Fibroblast of villous mesenchyme (primary cell): Measurements from ENCODE around the gene NIPAL3. TPM values are rescaled to one million over a fixed set of nuclear protein-coding genes. Genes with fewer than 3 reads are reported as not detected.
"Not testable (repeated sequence)": the region's sequence is repeated elsewhere in the genome, so short reads cannot be mapped to it uniquely, and the experiment has no call there.

Experiments
- DNase-seq: peaks from one replicate; pipeline ENCODE4 v3.0.0-alpha.2; 2010; ENCODE audit warnings: low read depth
- H3K4me3 ChIP-seq: 2 replicates; pipeline ENCODE4 v1.5.1; 2011; ENCODE audit warnings: low read depth, mild to moderate bottlenecking, low read length
- total RNA-seq: library from RNA; depleted of rRNA; stranded (reverse); fragments of >200 nt; gene quantifications from 2 replicates; pipeline ENCODE4 v1.2.3, GENCODE V29; 2012
- TF ChIP-seq, protein P1 (sequence below): IDR thresholded peaks from 2 replicates; pipeline ENCODE4 v1.5.1; 2012; ENCODE audit warnings: low read depth, mild to moderate bottlenecking, low read length; ENCODE audit not compliant: insufficient read depth

NIPAL3 gene
- total RNA-seq, 1 donor: 81.2 TPM

GRCh38 chr1:24484199-24484598 is 68.6 kb downstream of the NIPAL3 start:
- TF ChIP-seq, protein P1, sequence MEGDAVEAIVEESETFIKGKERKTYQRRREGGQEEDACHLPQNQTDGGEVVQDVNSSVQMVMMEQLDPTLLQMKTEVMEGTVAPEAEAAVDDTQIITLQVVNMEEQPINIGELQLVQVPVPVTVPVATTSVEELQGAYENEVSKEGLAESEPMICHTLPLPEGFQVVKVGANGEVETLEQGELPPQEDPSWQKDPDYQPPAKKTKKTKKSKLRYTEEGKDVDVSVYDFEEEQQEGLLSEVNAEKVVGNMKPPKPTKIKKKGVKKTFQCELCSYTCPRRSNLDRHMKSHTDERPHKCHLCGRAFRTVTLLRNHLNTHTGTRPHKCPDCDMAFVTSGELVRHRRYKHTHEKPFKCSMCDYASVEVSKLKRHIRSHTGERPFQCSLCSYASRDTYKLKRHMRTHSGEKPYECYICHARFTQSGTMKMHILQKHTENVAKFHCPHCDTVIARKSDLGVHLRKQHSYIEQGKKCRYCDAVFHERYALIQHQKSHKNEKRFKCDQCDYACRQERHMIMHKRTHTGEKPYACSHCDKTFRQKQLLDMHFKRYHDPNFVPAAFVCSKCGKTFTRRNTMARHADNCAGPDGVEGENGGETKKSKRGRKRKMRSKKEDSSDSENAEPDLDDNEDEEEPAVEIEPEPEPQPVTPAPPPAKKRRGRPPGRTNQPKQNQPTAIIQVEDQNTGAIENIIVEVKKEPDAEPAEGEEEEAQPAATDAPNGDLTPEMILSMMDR: no peak
- DNase-seq: no peak
- H3K4me3 ChIP-seq: no peak overlapping the region

DNA sequence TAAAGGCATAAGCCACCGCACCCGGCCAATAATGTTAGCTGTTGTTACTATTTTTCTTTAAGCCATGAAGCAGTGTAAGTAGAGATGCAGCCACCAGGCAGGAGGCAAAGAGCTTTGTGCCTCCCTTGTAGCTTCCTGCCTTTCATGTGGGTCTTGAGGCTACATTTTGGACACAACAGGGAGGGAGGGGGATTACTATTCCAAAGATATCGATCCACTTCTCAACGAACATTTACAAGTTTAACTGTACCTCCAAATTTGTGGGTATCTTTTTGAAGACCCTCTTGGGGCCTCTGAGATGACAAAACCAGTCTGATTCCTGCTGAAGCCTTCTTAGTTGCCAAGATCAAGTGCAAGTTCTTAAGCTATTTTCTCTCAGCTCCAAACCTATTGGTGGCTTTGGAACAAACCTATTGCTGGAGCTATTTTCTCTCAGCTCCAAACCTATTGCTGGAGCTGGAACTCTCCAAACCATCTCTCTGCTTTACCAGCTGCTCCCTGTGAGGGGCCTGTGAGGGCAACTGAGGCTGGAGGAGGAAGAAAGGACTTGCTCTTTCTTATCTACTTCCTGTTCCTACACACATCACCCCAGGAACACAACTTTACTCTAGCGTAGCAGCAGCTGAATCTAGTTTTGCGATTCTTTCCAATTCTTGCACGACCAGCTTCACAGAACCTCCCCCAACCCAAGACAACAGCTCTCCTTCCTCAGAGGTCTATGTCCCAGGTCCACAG is 70.9 kb downstream of the NIPAL3 start:
- TF ChIP-seq, protein P1: no peak
- no peak for DNase-seq
- H3K4me3 ChIP-seq: no peak overlapping the region

- H3K4me3 ChIP-seq: no peak overlapping the region
- TF ChIP-seq, protein P1: no peak
- no peak for DNase-seq
These were observed 71.9 kb downstream of the NIPAL3 start for GRCh38 chr1:24487455-24487854.

DNA sequence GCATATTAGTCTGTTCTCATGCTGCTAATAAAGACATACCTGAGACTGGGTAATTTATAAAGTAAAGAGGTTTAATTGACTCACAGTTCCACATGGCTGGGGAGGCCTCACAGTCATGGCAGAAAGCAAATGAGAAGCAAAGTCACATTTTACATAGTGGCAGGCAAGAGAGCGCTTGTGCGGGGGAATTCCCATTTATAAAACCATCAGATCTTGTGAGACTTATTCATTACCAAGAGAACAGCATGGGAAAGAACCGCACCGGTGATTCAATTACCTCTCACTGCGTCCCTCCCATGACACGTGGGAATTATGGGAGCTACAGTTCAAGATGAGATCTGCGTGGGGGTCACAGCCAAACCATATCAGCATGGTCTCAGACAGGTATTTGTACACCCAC is 72.6 kb downstream of the NIPAL3 start:
- DNase-seq, H3K4me3 ChIP-seq: not testable (repeated sequence)

GRCh38 chr1:24489674-24490073 is 74.1 kb downstream of the NIPAL3 start:
- DNase-seq: no peak
- no peak overlapping the region for H3K4me3 ChIP-seq
- TF ChIP-seq, protein P1: no peak

GRCh38 chr1:24490101-24490781 is 74.6 kb downstream of the NIPAL3 start:
- no peak for DNase-seq
- TF ChIP-seq, protein P1: no peak
- H3K4me3 ChIP-seq: no peak overlapping the region

- no peak overlapping the region for H3K4me3 ChIP-seq
- TF ChIP-seq, protein P1: peak; percentile 22
- peak; percentile 15 for DNase-seq
These were observed 76.2 kb downstream of the NIPAL3 start for GRCh38 chr1:24491577-24492360.

DNA sequence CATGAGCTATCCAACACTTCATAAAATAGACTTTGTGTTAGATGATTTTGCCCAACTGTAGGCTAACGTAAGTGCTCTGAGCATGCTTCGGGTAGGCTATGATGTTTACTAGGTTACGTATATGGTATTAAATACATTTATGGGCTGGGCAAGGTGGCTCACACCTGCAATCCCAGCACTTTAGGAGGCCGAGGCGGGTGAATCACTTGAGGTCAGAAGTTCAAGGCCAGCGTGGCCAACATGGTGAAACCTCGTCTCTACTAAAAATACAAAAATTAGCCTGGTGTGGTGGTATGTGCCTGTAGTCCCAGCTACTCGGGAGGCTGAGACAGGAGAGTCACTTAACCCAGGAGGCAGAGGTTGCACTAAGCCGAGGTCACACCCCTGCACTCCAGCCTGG is 77.3 kb downstream of the NIPAL3 start:
- DNase-seq, H3K4me3 ChIP-seq: not testable (repeated sequence)
